Heart right ventricle (tissue), 16 donors: ENCODE data around the gene DHRS13. TPM values are rescaled to one million over a fixed set of nuclear protein-coding genes. Genes with fewer than 3 reads are reported as not detected.

Source experiments
- ATAC-seq, 8 donors: fragments of 200-7000 bp; cut with Tn5 transposase; one replicate each; pipeline ENCODE4 v1.9.1; 2020; ENCODE audit warnings: mild to moderate bottlenecking in 8 of 8, moderate library complexity in 8 of 8, moderate number of reproducible peaks in 1 of 8
- DNase-seq, 2 donors: peaks; one replicate each; pipeline ENCODE4 v3.0.0-alpha.2; 2020
- H3K27ac ChIP-seq, 10 donors: fragments of 200-600 bp; sonication (generic) in 2 of 10; one replicate each; pipeline versions ENCODE4 v1.5.0 to v1.8.0; 2020 to 2022; ENCODE audit warnings: mild to moderate bottlenecking in 3 of 10
- H3K27me3 ChIP-seq, 7 donors: fragments of 200-600 bp; one replicate each; pipeline ENCODE4 v1.8.0; 2021 to 2022; ENCODE audit warnings: mild to moderate bottlenecking in 2 of 7
- H3K36me3 ChIP-seq, 9 donors: fragments of 200-600 bp; sonication (generic) in 1 of 9; one replicate each; pipeline versions ENCODE4 v1.5.0 to v1.8.0; 2020 to 2022; ENCODE audit warnings: mild to moderate bottlenecking in 2 of 9
- H3K4me1 ChIP-seq, 9 donors: fragments of 200-600 bp; sonication (generic) in 1 of 9; one replicate each; pipeline versions ENCODE4 v1.5.0 to v1.8.0; 2020 to 2022; ENCODE audit warnings: mild to moderate bottlenecking in 4 of 9
- H3K4me3 ChIP-seq, 10 donors: fragments of 200-600 bp; sonication (generic) in 2 of 10; one replicate each; pipeline versions ENCODE4 v1.5.0 to v1.8.0; 2020 to 2022; ENCODE audit warnings: mild to moderate bottlenecking in 7 of 10, moderate library complexity in 2 of 10
- H3K9me3 ChIP-seq, 11 donors: fragments of 200-600 bp in 10 of 11; sonication (generic) in 2 of 11; one replicate each; pipeline versions ENCODE4 v1.5.0 to v1.8.0; 2013 to 2022; ENCODE audit warnings: mild to moderate bottlenecking in 2 of 11, control low read depth in 1 of 11, moderate library complexity in 1 of 11
- WGBS, 2 donors: extraction: QIAGEN DNeasy Blood & Tissue Kit; methylation state at CpG; one replicate each; pipeline ENCODE4 v1.1.7; 2013; ENCODE audit warnings: inconsistent platforms in 1 of 2; 5-methylcytosine and 5-hydroxymethylcytosine counted together
- intact Hi-C, 10 donors: fragments of 100-400 bp; cut with DNase I; formaldehyde crosslinking; loops; one replicate each; pipeline versions ENCODE4 v1.11.1 to v1.14.2; 2022
- polyA plus RNA-seq, 2 donors: library from polyadenylated mRNA; stranded (reverse); fragments of 200-250 nt; gene quantifications; one replicate each; pipeline ENCODE4 v1.2.3, GENCODE V29; 2013
- total RNA-seq, 10 donors: library from RNA; stranded (reverse); fragmentation: NEBNext Ultra II Directional in 3 of 10; extraction: Animal tissue kit (Norgen Biotek cat#: 25700) in 3 of 10; gene quantifications; one replicate each; pipeline versions ENCODE4 v1.2.1 to v1.2.4, GENCODE V29; 2021 to 2023
- TF ChIP-seq, protein P1 (sequence below), 9 donors: fragments of 200-600 bp; sonication (generic) in 2 of 9; IDR thresholded peaks; one replicate each; pipeline versions ENCODE4 v1.5.0 to v1.8.0; 2021 to 2022; ENCODE audit warnings: antibody characterized with exemption in 9 of 9, mild to moderate bottlenecking in 5 of 9, moderate library complexity in 1 of 9
- donor health status: Arrhythmogenic right ventricular cardiomyopathy.
- donor health status: ischemic (EF 13 %, LVEDD 7.1; RV severe dilation, severe dysfunction).
- donor health status: healthy with polysubstance abuse.
- donor health status: DM: no; HTN: yes; CAD: no.
- donor health status: DM: no; HTN: no; CAD: no.
- donor health status: ischemic (EF 25% LVEDD 6.9; RV normal size, moderate dysfunction).
- donor health status: ischemic (EF 25% LVEDD 5.7; RV mildly dilated, moderate dysfunction).
- donor health status: healthy.
- donor health status: DM: yes; HTN: yes; CAD: no.
- donor health status: Ischemic cardiomyopathy.
- donor health status: ischemic (EF 35%, LVEDD 5.7; RV mildly dilated, moderate dysfunction).
- donor health status: nonischemic (EF 11% LVEDD 7.7; RV severe dilation, severe dysfunction).
- donor health status: DM: yes; HTN: yes; CAD: no.
- donor health status: PGD.
- donor health status: ischemic (EF 29% LVEDD 5.4; RV normal size, mild dysfunction).
- donor health status: nonischemic (EF 23%, LVEDD 6.1; RV moderate dilation, normal function).

DHRS13 gene
- total and polyA plus RNA-seq, 12 donors, result 1.1 to 5.6 (median 2.6) TPM

DNA sequence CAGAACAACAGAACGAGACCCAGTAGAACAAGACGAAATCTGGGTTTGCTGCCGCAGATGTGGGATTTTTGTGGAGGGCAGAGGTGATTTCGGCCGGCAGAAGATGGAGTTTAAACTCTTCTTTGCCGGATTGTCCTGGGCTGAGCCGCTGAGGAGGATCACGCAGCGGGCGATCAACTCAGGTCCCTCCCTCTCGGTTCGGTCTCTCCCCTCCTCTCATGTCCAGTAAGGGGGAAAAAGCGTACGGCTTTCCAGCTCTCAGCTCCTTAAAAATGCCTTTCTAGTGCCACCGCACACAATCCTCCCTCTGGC, 46.0 kb upstream of the DHRS13 start:
- H3K27ac ChIP-seq, result peak overlapping the region; percentile 87 to 99 (median 94)
- H3K4me1 ChIP-seq, result peaks cover 16 to 62% (median 59%) of the 10 kb centered on the region in 9 donors
- ATAC-seq (no peak), DNase-seq (no peak)
- intact Hi-C loops, result loop anchor here in 5 of 10 donors (5.0 to 10.0 kb wide), 4 partner anchors 42 to 104 kb away; partner anchors contain the start of genes FAM222B (in 2 of the 5), DHRS13 (in 1 of the 5) and FLOT2 (in 1 of the 5)
- H3K27me3 ChIP-seq, result no peaks in the 10 kb centered on the region
- TF ChIP-seq, protein P1, sequence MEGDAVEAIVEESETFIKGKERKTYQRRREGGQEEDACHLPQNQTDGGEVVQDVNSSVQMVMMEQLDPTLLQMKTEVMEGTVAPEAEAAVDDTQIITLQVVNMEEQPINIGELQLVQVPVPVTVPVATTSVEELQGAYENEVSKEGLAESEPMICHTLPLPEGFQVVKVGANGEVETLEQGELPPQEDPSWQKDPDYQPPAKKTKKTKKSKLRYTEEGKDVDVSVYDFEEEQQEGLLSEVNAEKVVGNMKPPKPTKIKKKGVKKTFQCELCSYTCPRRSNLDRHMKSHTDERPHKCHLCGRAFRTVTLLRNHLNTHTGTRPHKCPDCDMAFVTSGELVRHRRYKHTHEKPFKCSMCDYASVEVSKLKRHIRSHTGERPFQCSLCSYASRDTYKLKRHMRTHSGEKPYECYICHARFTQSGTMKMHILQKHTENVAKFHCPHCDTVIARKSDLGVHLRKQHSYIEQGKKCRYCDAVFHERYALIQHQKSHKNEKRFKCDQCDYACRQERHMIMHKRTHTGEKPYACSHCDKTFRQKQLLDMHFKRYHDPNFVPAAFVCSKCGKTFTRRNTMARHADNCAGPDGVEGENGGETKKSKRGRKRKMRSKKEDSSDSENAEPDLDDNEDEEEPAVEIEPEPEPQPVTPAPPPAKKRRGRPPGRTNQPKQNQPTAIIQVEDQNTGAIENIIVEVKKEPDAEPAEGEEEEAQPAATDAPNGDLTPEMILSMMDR (IDR thresholded peaks at IDR 0.05), result no peak
- WGBS, 2 donors, result 0% methylated on average over 15 of the region's 15 CpGs
- no peaks in the 10 kb centered on the region for H3K9me3 ChIP-seq
- peak overlapping the region; percentile 68 to 93 (median 88) for H3K4me3 ChIP-seq
- peaks cover 0 to 26% (median 0%) of the 10 kb centered on the region in 9 donors for H3K36me3 ChIP-seq

DNA sequence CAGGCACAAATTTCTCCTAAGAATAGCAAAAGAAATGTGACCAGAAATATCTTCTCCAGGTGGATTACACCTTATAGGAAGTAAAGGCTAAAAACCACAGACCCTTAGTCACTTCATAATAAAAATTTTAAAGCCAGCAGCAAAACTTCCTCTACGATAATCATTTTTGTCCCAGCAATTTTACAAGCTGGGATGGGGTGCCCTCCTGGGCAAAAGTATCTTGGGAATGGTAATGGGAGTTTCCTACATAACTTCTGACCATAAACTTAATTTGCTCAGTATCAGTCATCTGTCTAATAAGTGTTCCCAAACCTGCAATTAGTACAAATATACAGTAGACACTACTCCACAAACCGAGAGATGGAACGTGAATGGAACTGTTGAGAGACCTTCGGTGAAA, 45.5 kb upstream of the DHRS13 start:
- TF ChIP-seq, protein P1 (IDR thresholded peaks at IDR 0.05), result no peak
- H3K4me1 ChIP-seq, result peaks cover 16 to 65% (median 57%) of the 10 kb centered on the region in 9 donors
- intact Hi-C loops, result loop anchor here in 5 of 10 donors (5.0 to 10.0 kb wide), 4 partner anchors 41 to 104 kb away; partner anchors contain the start of genes FAM222B (in 2 of the 5), DHRS13 (in 1 of the 5) and FLOT2 (in 1 of the 5)

DNA sequence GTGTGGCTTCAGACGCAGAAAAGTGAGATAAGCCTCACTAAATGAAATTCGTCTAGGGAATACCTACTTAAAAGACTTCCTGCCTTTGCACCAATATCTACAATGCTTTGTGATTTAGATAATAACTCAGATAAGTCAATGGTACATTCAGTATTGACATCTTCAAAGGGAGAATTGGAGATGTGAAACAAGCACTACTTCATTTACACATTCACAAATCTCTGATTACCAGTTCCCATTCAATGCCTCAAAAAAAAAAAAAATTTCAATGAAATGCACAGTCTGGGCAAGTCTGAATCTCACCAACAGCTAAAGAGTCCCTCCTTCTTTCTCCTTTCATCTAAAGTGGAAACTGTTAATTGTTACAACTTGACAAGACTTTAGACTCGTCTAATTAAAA, 44.8 kb upstream of the DHRS13 start:
- Histone ChIP-seq H3K4me1 (peaks cover 16 to 62% (median 50%) of the 10 kb centered on the region in 9 donors), H3K27ac (peak overlapping the region in 6 of 10 donors; percentile 87 to 98 (median 94)), H3K9me3 (no peaks in the 10 kb centered on the region), H3K4me3 (peak overlapping the region in 3 of 10 donors; percentile 88 to 93 (median 90)), H3K36me3 (peaks cover 0 to 38% (median 0%) of the 10 kb centered on the region in 9 donors), H3K27me3 (no peaks in the 10 kb centered on the region)
- no peak for DNase-seq
- intact Hi-C loops, result loop anchor here in 5 of 10 donors (5.0 to 10.0 kb wide), 4 partner anchors 40 to 103 kb away; partner anchors contain the start of genes FAM222B (in 2 of the 5), DHRS13 (in 1 of the 5) and FLOT2 (in 1 of the 5)
- ATAC-seq, result no peak
- WGBS, 2 donors, result 24 to 38% methylated on average over 3 of the region's 3 CpGs
- TF ChIP-seq, protein P1 (IDR thresholded peaks at IDR 0.05), result no peak

More for the DNA sequence above, 45.5 kb upstream of the DHRS13 start:
- Histone ChIP-seq H3K36me3 (peaks cover 0 to 31% (median 0%) of the 10 kb centered on the region in 9 donors), H3K27ac (peak overlapping the region in 9 of 10 donors; percentile 87 to 99 (median 94)), H3K4me3 (peak overlapping the region; percentile 68 to 93 (median 88)), H3K27me3 (no peaks in the 10 kb centered on the region), H3K9me3 (no peaks in the 10 kb centered on the region)
- WGBS, 2 donors, result 22 to 27% methylated on average over 4 of the region's 4 CpGs
- no peak for ATAC-seq
- no peak for DNase-seq

DNA sequence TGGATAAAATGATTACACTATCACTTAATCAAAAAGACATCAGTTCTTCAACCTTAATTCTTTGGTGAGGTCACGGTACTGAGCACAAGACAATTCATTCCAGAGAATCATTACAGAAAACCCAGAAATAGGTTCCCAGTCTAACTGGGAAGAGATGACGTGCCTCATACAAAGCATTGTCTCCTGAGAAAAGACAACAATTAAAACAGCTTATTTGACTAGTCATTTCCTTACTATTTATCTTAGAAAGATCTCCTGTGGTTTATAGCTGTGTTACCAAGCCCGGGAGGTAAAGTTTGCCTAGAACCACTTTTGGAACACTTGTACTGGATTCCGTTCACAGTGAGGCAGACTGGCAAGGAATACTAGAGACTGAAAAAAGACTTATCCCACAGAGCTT, 43.4 kb upstream of the DHRS13 start:
- H3K4me3 ChIP-seq, result no peak overlapping the region
- H3K4me1 ChIP-seq, result peaks cover 17 to 75% (median 58%) of the 10 kb centered on the region in 9 donors
- intact Hi-C loops, result loop anchor here in 5 of 10 donors (5.0 to 10.0 kb wide), 4 partner anchors 39 to 101 kb away; partner anchors contain the start of genes FAM222B (in 2 of the 5), DHRS13 (in 1 of the 5) and FLOT2 (in 1 of the 5)
- DNase-seq (no peak), ATAC-seq (no peak)
- 36% methylated on average over 4 of the region's 4 CpGs for WGBS, 2 donors
- H3K27ac ChIP-seq, result peak overlapping the region in 6 of 10 donors; percentile 37 to 93 (median 60)
- peaks cover 0 to 44% (median 0%) of the 10 kb centered on the region in 9 donors for H3K36me3 ChIP-seq
- H3K27me3 ChIP-seq, result no peaks in the 10 kb centered on the region
- no peaks in the 10 kb centered on the region for H3K9me3 ChIP-seq
- TF ChIP-seq, protein P1 (IDR thresholded peaks at IDR 0.05), result no peak
